AG09309 (cell line): Measurements from ENCODE around the gene YIF1A.

Experiments
- DNase-seq: peaks from one replicate; pipeline ENCODE4 v3.0.0-alpha.2; 2010; ENCODE audit warnings: low read depth
- H3K4me3 ChIP-seq: 2 replicates; pipeline ENCODE4 v1.5.1; 2011; ENCODE audit warnings: mild to moderate bottlenecking, low read depth, low read length, moderate library complexity; ENCODE audit not compliant: control insufficient read depth
- CTCF ChIP-seq: IDR thresholded peaks from 2 replicates; pipeline ENCODE4 v1.5.1; 2011; ENCODE audit warnings: mild to moderate bottlenecking, low read depth, low read length, inconsistent platforms; ENCODE audit not compliant: insufficient read depth, control insufficient read depth; ENCODE audit errors: missing control alignments

The YIF1A gene

DNA sequence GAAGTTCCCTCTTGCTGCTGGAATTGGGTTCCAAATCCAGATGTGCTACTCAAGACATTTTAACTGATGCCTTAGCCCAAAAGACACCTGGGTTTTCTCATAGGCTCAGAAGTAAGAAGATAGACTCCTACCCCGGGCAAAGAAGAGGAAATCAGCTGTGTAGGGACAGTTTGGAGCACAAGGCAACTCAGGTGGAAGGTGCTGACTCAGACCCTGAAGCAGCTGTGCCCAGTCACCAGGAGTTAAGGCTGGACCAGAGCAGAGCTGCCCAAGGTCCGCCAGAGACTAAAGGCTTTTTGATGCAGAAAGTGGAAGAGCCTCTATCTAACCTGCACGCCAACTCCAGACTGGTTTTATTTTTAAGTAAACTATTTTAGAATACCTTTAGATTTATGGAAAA is 41.1 kb downstream of the YIF1A start:
- no peak for TF ChIP-seq CTCF
- no peak for DNase-seq
- no peak overlapping the region for H3K4me3 ChIP-seq

DNA sequence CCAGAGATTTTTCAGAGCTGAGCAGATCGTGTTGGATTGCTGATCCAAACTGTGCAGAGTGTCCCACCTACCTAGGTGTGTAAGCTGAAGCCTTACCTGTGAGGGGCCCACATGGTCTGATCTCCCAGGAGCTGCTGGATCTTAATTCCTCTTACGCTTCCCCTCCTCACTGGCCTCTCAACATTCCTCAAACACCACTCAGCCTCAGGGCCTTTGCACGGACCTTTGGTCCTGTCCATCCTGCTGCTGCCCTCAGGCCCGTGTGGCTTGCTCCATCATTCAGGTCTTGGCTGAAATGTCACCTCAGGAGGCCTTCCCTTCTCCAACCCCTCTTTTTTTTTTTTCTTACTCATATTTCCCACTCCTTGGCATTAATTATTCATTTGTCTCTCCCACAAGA is 41.6 kb downstream of the YIF1A start:
- no peak for DNase-seq
- no peak for TF ChIP-seq CTCF
- H3K4me3 ChIP-seq = no peak overlapping the region

- H3K4me3 ChIP-seq = no peak overlapping the region
- no peak for TF ChIP-seq CTCF
- no peak for DNase-seq
These were observed 45.0 kb downstream of the YIF1A start for GRCh38 chr11:66243782-66244535.

- no peak for DNase-seq
- TF ChIP-seq CTCF = no peak
- H3K4me3 ChIP-seq = no peak overlapping the region
These were observed 46.7 kb downstream of the YIF1A start for GRCh38 chr11:66242095-66242765.

- no peak overlapping the region for H3K4me3 ChIP-seq
- TF ChIP-seq CTCF = no peak
- no peak for DNase-seq
These were observed 48.2 kb downstream of the YIF1A start for GRCh38 chr11:66240781-66241136.

- no peak for DNase-seq
- no peak overlapping the region for H3K4me3 ChIP-seq
- no peak for TF ChIP-seq CTCF
These were observed 48.8 kb downstream of the YIF1A start for GRCh38 chr11:66239998-66240780.
